NCI-H1092 (cell line): ENCODE measurements around the gene RNF213.
"Not testable (repeated sequence)": the region's sequence is repeated elsewhere in the genome, so short reads cannot be mapped to it uniquely, and the experiment has no call there.

ENCODE experiments used
- DNase-seq: peaks from one replicate; lab custom pipeline; 2025; lab: John Stamatoyannopoulos, UW

RNF213 gene

DNA sequence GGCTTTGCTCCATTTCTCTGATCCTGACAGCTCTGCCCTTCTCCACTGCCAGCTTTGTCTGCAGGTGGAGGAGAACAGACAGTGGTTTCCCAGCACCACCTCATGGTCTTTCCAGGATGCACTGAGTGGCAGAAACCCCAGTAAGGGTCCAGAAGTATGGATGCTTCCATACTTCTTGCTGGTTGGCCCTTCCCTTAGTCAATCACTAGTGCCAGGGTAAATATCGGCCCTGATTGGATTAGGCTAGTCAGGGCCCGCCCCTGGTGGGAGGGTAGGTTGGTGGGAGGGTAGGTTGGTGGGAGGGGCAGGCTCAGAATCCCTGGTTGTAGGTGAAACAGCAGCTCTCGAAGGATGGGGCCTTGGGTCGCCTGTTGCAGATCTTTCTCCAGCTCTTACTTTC is 10.2 kb downstream of the RNF213 start:
- DNase-seq: no peak

DNA sequence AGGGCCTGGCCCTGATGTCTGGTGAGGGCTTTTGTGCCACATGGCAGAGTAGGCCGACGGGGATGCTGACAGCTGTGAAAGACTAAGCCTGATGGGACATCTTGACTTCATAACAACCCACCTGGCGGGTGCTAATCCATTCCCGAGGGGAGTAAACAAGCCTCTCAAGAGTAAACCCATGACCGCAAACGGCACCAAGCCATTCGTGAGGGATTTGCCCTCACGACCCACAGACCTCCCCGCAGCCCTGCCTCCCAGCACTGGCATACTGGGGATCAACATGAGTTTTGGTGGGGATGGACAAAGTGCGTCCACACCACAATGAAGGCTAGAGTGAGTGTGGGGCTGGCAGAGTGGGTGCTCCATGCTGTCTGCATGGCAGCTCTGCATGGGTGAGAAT is 11.7 kb downstream of the RNF213 start:
- no peak for DNase-seq

DNA sequence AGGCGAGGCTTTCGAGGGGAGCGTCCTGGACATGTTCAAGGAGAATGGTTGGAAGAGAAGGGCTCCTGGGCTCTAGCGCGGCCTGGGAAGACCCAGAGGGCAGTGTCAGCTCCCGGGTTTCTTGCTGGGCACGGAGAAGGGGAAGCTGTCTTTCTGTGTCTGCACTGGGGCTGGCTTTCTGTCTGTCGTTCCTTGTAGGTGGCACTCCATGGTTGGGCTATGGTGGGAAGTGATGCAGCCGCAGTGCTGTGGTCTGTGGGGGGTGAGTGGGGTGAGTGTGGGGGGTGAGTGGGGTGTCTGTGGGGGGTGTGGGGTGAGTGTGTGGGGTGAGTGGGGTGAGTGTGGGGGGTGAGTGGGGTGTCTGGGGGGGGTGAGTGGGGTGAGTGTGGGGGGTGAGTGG is 13.7 kb downstream of the RNF213 start:
- DNase-seq: no peak

DNA sequence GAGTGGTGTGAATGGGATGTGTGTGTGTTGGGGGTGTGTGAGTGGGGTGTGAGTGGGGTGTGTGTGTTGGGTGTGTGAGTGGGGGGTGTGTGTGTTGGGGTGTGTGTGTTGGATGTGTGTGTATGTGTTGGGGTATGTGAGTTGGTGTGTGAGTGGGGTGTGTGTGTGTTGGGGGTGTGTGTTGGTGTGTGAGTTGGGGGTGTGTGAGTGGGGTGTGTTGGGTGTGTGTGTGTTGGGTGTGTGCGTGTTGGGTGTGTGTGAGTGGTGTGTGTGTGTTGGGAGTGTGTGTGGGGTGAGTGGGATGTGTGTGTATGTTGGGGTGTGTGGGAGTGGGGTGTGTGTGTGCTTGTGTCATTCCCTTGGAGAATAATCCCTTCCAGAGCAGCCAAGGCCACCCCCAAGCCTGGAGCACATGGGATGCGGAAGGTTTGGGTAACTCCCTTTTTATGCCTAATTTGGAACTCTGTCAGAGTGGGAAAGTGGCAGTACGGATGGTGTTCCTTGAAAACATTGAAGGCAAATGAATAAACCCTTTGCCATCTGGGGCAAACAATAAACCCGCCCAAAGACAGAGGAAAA is 14.3 kb downstream of the RNF213 start:
- DNase-seq: no peak

DNA sequence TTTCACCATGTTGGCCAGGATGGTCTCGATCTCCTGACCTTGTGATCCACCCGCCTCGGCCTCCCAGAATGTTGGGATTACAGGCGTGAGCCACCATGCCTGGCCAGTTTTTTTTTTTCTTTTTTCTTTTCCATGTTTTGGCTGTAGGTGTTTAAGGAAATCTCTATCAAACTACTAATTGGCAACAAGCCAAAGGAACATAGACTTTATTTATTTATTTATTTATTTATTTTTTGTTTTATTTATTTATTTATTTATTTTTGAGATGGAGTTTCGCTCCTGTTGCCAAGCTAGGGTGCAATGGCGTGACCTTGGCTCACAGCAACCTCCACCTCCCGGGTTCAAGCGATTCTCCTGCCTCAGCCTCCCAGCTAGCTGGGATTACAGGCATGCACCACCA is 15.2 kb downstream of the RNF213 start:
- not testable (repeated sequence) for DNase-seq

DNA sequence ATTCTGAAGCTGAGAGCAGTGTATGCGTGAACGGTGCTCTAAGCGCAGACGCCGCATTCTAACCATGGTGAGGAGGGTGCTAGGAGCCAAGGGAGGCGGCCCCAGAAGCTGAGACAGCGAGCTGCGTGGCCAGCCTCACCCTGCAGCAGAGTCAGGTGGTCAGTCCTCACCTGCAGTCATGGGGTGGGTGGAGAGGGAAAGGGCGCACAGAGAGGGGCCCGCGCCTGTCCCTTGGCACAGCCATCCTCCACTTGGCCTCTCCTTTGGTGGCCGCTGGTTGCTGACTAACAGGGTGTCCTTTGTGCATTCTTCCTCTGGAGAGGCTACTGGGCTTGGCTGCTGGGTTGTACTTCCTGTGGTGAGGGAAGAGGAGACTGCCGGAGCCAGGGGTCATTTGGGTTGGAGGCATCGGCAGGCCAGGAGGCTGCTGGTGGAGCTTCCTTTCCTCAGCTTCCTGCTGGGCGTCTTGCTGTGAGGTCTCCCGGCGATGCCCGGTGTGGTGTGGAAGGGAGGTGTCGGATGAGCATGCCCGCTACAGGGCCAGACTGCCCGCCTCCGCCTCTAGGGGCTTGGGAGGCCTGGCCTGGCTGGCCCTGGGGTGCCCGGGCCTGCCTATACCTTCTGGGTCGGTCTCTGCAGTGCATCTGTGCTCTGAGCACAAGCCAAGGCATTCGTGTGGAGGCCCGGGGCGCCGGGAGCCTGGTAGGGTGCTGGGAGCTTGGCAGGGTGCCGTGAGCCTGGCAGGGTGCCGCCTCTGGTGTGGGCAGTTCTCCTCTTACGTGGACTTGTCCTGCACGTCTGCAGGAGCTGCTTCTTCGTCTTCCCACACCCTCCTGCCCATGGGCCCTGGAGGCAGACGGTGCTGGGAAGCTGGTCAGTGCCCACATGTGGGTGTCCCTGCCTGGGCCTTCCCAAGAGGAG is 17.4 kb downstream of the RNF213 start:
- no peak for DNase-seq

DNA sequence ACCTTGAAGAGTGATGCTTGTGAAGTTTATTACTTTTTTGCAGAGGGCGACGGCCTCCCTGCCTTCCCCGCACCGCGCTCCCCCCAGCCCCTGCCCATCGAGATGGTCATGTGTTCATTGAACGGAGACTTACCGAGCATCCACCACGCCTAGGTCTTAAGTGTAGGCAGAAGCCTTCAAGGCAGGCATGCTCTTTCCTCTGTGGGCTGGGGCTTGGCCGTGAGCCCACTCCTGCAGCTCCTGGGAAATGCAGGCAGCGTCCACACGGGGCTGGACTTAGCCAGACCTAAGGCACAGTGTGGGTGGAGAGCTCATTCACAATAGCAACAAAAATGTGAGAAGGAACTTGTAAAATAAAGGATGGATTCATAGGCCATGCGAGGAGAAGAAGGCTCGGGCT is 19.2 kb downstream of the RNF213 start:
- no peak for DNase-seq

DNA sequence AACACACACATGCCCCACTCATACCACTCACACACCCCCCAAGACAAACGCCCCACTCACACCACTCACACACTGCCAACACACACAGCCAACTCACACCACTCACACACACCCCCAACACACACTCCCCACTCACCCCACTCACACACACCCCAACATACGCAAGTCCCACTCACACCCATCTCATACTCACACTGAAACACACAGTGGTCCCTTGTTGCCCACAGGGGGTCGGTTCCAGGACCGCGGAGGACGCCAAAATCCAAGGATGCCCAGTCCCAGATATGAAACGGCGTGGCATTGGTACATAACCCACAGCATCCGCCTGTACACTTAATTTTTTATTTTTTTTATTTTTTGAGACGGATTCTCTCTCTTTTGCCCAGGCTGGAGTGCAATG is 20.9 kb downstream of the RNF213 start:
- DNase-seq: no peak

DNA sequence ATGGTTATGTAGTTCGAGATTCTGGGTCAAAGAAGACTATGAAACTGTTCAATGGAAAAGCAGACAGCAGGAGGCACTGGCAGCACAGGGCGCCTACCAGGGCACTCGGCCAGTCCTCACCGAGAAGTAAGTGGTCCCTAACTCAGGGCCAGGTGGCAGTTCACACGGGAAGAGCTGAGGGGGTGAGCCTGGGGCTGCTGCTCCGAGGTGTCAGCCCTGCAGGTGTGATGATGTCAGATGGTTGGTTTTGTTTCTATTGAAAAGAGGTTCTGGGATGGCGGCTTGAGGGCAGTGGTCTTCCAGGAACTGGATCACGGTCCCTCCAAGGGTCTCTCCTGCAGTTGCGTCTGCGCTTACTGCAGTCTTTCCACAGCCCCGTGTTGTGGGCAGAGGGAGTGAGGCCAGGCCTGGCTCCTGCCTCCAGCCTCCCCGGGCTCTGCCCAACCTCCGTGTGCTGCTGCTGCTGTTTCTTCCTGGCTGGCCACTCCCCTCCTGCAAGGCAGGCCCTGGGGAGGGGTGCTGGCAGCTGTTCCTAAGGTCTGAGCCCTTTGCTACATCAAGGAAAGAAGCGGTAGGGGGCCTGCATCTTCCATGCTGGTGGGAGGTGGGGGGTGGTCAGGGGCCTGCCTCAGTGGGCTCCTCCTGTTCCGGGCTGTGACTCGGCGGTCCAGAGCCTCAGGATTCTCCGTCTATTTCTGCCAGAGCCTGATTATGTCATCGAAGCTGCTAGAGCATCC is 22.6 kb downstream of the RNF213 start:
- DNase-seq: no peak

DNA sequence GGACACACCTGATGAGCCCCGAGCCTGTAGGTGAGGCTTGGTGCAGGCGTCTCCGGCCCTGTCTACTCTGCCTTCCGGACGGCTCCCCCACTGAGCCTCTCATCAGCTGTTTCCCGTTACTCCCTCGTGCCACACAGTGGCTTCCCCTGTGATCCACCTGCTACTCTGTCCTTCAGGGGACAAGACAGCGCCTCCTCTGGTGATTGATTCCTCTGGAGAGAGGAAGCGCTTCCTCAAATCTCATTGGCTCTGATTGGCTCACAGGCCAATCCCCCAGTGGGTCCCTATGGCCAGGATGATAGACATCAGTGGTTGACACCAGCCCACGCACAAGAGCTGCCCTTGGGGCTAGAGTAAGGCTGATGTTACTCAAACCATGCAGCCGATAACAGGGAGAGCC is 24.0 kb downstream of the RNF213 start:
- DNase-seq: no peak

DNA sequence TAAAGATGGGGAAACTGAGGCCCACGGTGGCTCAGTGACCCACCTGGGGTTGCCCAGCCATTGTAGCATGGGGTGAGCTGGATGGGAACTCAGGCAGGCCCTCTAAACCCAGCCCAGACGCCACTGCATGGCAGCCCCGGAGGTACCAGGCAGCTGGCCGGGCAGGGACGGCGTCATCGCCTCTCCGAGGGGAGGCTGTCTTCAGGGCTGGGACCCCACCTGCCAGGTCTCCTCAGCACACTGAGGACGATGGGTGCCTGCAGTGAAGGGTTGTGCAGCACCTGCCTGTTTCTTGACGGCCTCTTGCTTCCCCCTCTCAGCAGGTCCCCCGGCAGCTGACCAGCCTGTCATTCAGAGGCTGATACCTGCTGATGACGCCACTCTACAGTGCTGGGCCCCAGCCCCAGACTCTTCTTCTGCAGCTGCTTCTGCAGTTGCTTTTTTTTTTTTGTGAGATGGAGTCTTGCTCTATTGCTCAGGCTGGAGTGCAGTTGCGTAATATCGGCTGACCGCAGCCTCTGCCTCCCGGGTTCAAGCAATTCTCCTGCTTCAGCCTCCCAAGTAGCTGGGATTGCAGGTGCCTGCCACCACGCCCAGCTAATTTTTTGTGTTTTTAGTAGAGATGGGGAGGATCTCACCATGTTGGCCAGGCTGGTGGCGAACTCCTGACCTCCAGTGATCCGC is 24.7 kb downstream of the RNF213 start:
- DNase-seq: no peak

DNA sequence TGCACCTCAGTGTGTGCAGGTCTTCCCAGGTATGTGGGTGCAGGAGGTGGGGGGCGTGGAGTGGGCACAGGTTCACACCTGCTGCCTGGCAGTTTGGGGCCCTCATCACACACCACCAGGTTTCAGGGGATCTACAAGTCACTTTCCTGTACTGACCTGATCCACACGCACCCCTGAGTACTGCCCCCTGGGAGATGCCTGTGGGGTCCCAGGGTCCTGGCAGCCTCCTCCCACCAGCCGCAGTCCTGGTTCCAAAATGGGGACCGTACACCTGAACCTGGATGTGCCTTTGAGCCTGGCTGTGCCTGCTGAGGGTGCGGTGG is 25.9 kb downstream of the RNF213 start:
- DNase-seq: no peak

DNA sequence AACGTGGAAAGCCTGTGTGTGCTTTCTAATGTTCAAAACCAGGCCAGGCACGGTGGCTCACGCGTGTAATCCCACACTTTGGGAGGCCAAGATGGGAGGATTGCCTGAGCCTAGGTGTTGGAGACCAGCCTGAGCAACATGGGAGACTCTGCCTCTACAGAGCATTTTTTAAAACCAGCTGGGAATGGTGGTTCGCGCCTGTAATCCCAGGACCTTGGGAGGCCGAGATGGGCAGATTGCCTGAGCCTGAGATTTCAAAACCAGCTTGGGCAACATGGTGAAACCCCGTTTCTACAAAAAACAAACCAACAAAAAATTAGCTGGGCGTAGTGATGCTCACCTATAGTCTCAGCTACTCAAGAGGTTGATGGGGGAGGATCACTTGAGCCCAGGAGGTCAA is 26.4 kb downstream of the RNF213 start:
- no peak for DNase-seq

DNA sequence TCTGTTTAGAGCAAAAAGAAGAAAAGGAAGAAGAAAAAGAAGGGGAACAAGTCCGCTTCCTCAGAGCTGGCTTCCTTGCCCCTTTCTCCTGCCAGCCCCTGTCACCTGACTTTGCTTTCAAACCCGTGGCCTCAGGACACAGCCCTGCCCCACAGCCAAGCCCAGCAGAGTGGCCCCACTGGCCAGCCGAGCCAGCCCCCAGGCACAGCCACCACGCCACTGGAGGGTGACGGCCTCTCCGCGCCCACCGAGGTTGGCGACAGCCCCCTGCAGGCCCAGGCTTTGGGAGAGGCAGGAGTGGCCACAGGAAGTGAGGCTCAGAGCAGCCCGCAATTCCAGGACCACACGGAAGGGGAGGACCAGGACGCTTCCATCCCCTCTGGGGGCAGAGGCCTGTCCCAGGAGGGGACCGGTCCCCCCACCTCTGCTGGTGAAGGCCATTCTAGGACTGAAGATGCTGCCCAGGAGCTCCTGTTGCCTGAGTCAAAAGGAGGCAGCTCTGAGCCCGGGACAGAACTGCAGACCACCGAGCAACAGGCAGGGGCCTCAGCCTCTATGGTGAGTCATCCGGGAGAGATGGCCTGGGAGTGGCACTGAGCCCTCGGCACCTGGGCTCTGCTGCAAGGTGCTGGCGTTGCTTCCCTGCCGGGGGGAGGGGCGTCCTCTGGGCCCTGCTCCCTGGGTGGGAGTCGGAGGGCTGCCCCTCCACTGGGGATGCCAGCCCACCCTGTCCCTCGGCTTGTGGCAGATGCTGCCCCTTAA is 27.3 kb downstream of the RNF213 start:
- no peak for DNase-seq

DNA sequence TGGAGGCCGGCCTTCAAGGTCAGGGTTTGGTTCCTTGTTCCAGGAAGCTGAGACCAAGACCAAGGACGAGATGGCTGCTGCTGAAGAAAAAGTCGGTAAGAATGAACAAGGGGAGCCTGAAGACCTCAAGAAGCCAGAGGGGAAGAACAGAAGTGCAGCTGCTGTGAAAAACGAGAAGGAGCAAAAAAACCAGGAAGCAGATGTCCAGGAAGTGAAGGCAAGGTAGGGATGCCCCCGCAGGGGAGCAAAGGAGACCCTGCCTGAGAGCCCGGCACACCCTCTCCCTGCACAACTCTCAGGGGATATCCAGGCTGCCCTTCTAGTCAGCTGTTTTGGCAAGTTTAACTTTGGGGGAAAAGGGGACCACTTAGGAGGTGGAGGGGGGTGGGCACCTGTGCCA is 29.0 kb downstream of the RNF213 start:
- no peak for DNase-seq

DNA sequence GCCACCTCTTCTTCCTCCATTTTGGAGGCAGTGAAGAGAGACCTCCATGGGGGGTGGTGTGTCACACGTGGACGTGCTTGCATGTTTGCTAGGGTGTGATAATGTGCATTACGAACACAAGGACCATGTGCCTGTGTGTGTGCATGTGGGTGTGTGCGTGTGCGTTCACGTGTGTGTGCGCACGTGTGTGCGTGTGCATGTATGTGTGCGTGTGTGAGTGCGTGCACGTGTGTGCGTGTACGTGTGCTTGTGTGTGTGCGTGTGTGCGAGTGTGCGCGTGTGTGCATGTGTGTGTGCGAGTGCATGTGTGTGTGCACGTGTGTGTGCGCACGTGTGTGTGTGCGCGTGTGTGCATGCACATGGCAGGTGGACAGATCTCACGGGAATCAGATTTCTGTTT is 29.5 kb downstream of the RNF213 start:
- no peak for DNase-seq

DNA sequence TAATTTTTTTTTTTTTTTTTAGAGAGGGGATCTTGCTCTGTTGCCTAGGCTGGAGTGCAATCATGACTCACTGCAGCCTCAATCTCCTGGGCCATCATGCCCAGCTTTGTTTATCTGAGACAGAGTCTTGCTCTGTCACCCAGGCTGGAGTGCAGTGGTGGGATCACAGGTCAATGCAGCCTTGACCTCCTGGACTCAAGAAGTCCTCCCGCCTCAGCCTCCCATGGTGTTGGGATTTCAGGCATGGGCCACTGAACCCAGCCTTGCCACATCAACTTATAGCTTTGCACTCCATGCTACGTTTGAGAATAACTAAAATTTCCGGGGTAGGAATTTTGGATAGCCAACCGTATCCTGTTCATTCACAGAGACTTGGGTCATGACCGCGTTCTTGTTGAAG is 30.6 kb downstream of the RNF213 start:
- no peak for DNase-seq

DNA sequence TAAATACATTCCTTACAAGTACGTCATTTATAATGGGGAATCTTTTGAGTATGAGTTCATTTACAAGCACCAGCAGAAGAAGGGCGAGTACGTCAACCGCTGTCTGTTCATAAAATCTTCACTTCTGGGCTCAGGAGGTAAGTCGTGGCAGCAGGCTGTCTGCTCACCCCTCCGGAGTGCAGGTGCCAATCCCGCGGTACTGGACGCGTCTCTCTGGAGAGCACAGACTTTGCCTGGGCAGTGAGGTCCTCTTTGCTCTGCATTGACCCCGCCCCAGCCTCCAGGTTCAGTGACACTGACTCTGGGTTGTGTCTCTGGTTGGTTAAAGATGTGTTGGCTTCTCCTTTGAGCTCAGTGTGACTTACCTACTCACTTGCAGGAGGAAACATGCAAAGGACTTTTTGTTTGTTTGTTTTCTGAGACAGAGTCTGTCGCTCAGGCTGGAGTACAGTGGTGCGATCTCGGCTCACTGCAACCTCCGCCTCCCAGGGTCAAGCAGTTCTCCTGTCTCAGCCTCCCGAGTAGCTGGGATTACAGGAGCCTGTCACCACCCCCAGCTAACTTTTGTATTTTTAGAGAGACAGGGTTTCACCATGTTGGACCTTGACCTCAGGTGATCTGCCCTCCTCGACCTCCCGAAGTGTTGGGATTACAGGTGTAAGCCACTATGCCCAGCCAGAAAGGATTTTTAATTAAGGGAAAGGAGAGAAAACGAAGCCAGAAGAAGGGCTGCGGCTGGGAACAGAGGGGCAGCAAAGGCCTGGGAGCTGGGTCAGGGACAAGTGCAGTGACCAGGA is 31.2 kb downstream of the RNF213 start:
- DNase-seq: no peak

DNA sequence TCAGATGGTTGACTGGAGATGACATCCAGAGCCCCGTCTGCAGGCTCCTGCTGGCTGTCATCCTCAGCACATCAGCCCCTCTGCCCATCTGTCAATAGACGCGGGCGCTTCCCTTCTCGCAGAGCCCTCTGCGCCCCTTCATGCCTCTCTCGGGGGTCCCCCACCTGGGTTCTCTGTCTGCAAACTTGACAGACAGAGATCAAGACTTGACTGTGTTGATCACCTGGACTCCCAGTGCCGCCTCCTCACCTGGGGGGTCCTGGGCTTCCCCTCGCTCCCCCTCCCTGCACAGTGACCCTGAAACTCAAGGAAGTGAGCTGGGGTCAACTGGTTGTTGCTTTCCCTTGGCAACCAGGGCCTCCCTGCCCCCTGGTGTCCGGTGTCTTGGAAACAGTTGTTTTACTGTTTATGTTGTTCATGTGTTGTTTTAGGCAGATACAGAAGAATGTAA is 31.9 kb downstream of the RNF213 start:
- no peak for DNase-seq

DNA sequence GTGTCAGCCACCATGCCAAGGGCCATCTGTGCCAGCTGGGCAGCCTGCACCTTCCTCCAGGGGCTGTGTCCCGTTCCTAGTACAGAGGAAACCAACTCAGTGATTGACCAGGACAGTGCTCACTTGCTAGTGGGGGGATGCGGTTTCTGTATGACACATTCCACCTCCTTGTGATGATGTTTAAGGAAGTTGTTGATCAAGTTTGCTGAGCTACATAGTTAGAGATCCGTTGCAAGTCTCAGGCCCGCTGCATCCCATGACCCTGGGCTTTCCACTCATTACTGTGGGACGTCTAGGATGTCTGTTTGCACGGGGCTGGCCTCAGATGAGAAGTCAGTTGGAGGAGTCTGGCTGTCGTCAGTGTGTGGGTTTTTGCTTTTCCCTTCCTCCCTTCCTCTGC is 33.6 kb downstream of the RNF213 start:
- no peak for DNase-seq

DNA sequence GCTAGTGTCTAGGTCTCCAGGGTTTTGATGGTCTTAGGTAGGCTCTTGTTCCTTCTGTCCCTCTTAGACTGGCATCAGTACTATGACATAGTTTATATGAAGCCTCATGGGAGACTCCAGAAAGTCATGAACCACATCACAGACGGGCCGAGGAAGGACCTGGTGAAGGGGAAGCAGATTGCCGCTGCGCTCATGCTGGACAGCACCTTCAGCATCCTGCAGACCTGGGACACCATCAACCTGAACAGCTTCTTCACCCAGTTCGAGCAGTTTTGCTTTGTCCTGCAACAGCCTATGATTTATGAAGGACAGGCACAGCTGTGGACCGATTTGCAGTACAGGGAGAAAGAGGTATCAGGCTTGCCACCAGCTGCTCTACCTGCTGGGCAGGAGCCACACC is 34.0 kb downstream of the RNF213 start:
- no peak for DNase-seq
